HepG2 (cell line): Measurements from ENCODE around the gene TRMT1. TPM values are rescaled to one million over a fixed set of nuclear protein-coding genes. Genes with fewer than 3 reads are reported as not detected.

Source experiments
- ATAC-seq: fragments of 200-7000 bp; cut with Tn5 transposase; 3 replicates; pipeline ENCODE4 v1.9.1; 2020; ENCODE audit warnings: mild to moderate bottlenecking, moderate library complexity
- BruUV-seq: library from RNA; stranded (reverse); fragments of 400-500 nt; replicated peaks from 2 replicates; lab custom pipeline; 2021; lab: Mats Ljungman, UMichigan
- CTCF ChIA-PET: fragments of 300-600 bp; formaldehyde crosslinking; extraction: SDS; loops from one replicate; lab custom pipeline; 2021; ENCODE audit warnings: low total read pairs, inconsistent platforms, low intra/inter-chr PET ratio; lab: Yijun Ruan, JAX
- POLR2A ChIA-PET: fragments of 350-600 bp; sonication (Branson Sonifier 250); formaldehyde crosslinking; loops from one replicate; lab custom pipeline; 2020; ENCODE audit warnings: antibody characterized with exemption, inconsistent platforms; lab: Yijun Ruan, JAX
- DNase-seq: peaks from one replicate; pipeline ENCODE4 v3.0.0-alpha.2; 2015; ENCODE audit warnings: low spot score
- FAIRE-seq: peaks from 3 replicates; lab custom pipeline; 2011; peaks lifted over from hg19 to GRCh38; lab: Jason Lieb, UNC
- H2AFZ ChIP-seq: one replicate; pipeline ENCODE4 v1.6.1; 2011; ENCODE audit warnings: low read length, inconsistent platforms
- H3K27ac ChIP-seq: fragments of 300-600 bp; 3 replicates; pipeline ENCODE4 v1.8.0; 2011; ENCODE audit warnings: mixed run types, mild to moderate bottlenecking, mixed read lengths, low read length, inconsistent platforms; ENCODE audit not compliant: insufficient read depth; ENCODE audit errors: extremely low read length
- H3K27me3 ChIP-seq, 2 experiments: fragments of 200-600 bp in 1 of 2; 2 replicates in 1 of 2; 3 replicates in 1 of 2; pipeline versions ENCODE4 v1.6.0 to v1.8.0; 2011; ENCODE audit warnings: low read length in 2 of 2, mild to moderate bottlenecking in 2 of 2, moderate library complexity in 2 of 2, inconsistent platforms in 1 of 2; ENCODE audit not compliant: insufficient read depth in 2 of 2, control insufficient read depth in 1 of 2
- H3K36me3 ChIP-seq, 2 experiments: fragments of 200-600 bp in 1 of 2; replicated peaks in 1 of 2; 2 replicates in 1 of 2; 3 replicates in 1 of 2; pipeline versions ENCODE4 v1.5.1 to v1.8.0; 2011; ENCODE audit warnings: low read length in 2 of 2, inconsistent platforms in 1 of 2; ENCODE audit not compliant: insufficient read depth in 2 of 2, control insufficient read depth in 1 of 2
- H3K4me1 ChIP-seq: 2 replicates; pipeline ENCODE4 v1.5.1; 2012; ENCODE audit warnings: low read length, inconsistent platforms; ENCODE audit not compliant: insufficient read depth
- H3K4me2 ChIP-seq: 2 replicates; pipeline ENCODE4 v1.6.0; 2011; ENCODE audit warnings: low read depth, low read length, inconsistent platforms
- H3K4me3 ChIP-seq, 3 experiments: fragments of 200-600 bp in 1 of 3; sonication (generic), shearing (Covaris generic) in 1 of 3; replicated peaks in 1 of 3; 2 replicates each; pipeline ENCODE4 v1.5.1; 2011 to 2016; ENCODE audit warnings: low read length in 3 of 3, inconsistent platforms in 2 of 3, low read depth in 2 of 3, mild to moderate bottlenecking in 2 of 3, control low read depth in 1 of 3, mixed read lengths in 1 of 3; ENCODE audit not compliant: insufficient read depth in 1 of 3
- H3K79me2 ChIP-seq: one replicate; pipeline ENCODE4 v1.6.1; 2011; ENCODE audit warnings: low read length, inconsistent platforms; ENCODE audit not compliant: insufficient read depth
- H3K9ac ChIP-seq: 2 replicates; pipeline ENCODE4 v1.6.0; 2011; ENCODE audit warnings: mild to moderate bottlenecking, low read depth, low read length, inconsistent platforms; ENCODE audit not compliant: insufficient read depth
- H3K9me3 ChIP-seq: 2 replicates; pipeline ENCODE4 v1.5.1; 2012; ENCODE audit warnings: mild to moderate bottlenecking, low read length
- H4K20me1 ChIP-seq: 2 replicates; pipeline ENCODE4 v1.6.0; 2011; ENCODE audit warnings: inconsistent platforms, mild to moderate bottlenecking, low read length, moderate library complexity; ENCODE audit not compliant: insufficient read depth
- ATF7-NPFF ChIP-seq: sonication (generic); formaldehyde crosslinking; IDR thresholded peaks from 2 replicates; pipeline ENCODE4 v1.8.1; 2023; ENCODE audit warnings: mild to moderate bottlenecking, low read depth, missing genetic modification reagents, moderate library complexity
- CREM ChIP-seq, 2 experiments: sonication (generic) in 1 of 2; formaldehyde crosslinking in 1 of 2; IDR thresholded peaks; 2 replicates each; pipeline versions ENCODE4 v1.4.0 to v1.6.1; 2016 to 2020; ENCODE audit warnings: antibody characterized with exemption in 1 of 2, mild to moderate bottlenecking in 1 of 2, missing genetic modification reagents in 1 of 2
- DMAP1 ChIP-seq: IDR thresholded peaks from 2 replicates; pipeline ENCODE4 v1.6.1; 2016
- SP4 ChIP-seq: sonication (generic); formaldehyde crosslinking; IDR thresholded peaks from 2 replicates; pipeline ENCODE4 v1.8.1; 2023; ENCODE audit warnings: mild to moderate bottlenecking, missing genetic modification reagents
- ZFP82 ChIP-seq: sonication (generic); formaldehyde crosslinking; IDR thresholded peaks from 2 replicates; pipeline ENCODE4 v1.5.1; 2020; ENCODE audit warnings: mild to moderate bottlenecking, missing genetic modification reagents, borderline replicate concordance
- ZNF577 ChIP-seq: sonication (generic); formaldehyde crosslinking; IDR thresholded peaks from 2 replicates; pipeline ENCODE4 v1.4.0; 2020; ENCODE audit warnings: mild to moderate bottlenecking, low read depth, missing genetic modification reagents, borderline replicate concordance
- WGBS: methylation state at CpG from one replicate; pipeline ENCODE4 v1.1.6; 2017; ENCODE audit warnings: low lambda C conversion rate; 5-methylcytosine and 5-hydroxymethylcytosine counted together
- in situ Hi-C: cut with HindIII; loops from 2 replicates; pipeline ENCODE4 v1.10.0; 2017; ENCODE audit warnings: low pct_unique_long_range_greater_than_20kb; ENCODE audit not compliant: extremely low pct_ligation_motif_present
- intact Hi-C: fragments of 100-400 bp; cut with micrococcal nuclease; formaldehyde crosslinking; loops from one replicate; pipeline ENCODE4 v1.10.0; 2022; ENCODE audit not compliant: unreplicated experiment
- polyA plus RNA-seq, 8 experiments: library from polyadenylated mRNA; depleted of rRNA in 3 of 8; stranded (reverse) in 7 of 8; unstranded in 1 of 8; fragments of >200 nt; fragmentation: Illumina TruSeq in 4 of 8; extraction: Trizol in 4 of 8; gene quantifications; 2 replicates each; pipeline versions ENCODE4 v1.2.1 to v1.2.3, GENCODE V29; 2011 to 2016; ENCODE audit warnings: low read depth in 4 of 8, missing spikeins in 1 of 8, mixed read lengths in 1 of 8; ENCODE audit not compliant: insufficient read depth in 1 of 8
- total RNA-seq, 5 experiments: library from RNA; depleted of rRNA; stranded (reverse); fragments of >200 nt; fragmentation: Illumina TruSeq; extraction: Trizol; gene quantifications; 2 replicates each; pipeline ENCODE4 v1.2.3, GENCODE V29; 2016; ENCODE audit warnings: low read depth in 1 of 5
- TF ChIP-seq, protein P1 (sequence below): sonication (generic); formaldehyde crosslinking; IDR thresholded peaks from 2 replicates; pipeline ENCODE4 v1.4.0; 2020; ENCODE audit warnings: missing genetic modification reagents, borderline replicate concordance
- TF ChIP-seq, protein P2 (sequence below): IDR thresholded peaks from 2 replicates; pipeline ENCODE4 v1.6.1; 2016; ENCODE audit warnings: missing compliant biosample characterization, missing genetic modification reagents, borderline replicate concordance

The TRMT1 gene
- total and polyA plus RNA-seq, 2 of the 13 experiments (the other 11 are each of a cell fraction or from before 2014, with no cell fraction given) = 35.5 to 44.1 TPM

DNA sequence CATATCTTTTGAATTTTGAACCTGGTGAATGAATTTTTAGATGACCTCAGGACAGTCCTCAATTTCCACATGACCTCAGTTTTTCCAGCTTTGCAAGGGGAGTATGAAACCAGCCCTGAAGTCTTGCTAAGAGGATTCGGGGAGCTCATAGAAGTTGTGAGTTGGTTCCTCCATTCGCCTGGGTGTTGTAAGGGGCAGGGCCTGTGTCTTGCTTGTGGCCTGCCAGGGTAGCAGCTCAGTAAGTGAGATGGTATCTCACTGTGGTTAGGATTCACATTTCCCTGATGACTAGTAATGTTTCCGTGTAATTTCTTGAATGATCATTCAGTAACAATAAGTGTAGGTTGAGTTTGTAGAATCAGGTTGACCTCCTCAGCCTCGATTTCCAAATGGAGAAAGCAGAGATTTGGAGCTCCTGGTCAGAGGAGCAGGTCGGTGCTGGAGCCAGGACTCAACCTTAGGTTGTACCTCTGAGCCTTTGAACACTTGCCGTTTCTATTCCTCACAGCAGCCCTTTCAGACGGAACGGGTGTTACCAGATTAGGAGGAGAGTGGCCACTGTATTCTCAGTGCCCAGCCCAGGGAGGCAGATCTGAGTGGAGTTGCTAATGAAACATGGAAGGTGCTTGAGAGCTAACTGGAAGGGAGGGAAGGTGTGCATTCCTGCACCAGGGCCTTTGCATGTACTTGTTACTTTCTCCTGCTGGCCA, 16.1 kb upstream of the TRMT1 start:
- FAIRE-seq (no peak), DNase-seq (no peak), ATAC-seq (no peak)
- no peak overlapping the region for H3K9ac ChIP-seq
- no peak overlapping the region for H2AFZ ChIP-seq
- H4K20me1 ChIP-seq = peaks cover 4% of the 10 kb centered on the region
- POLR2A ChIA-PET = interaction anchor here (0.7 to 1.6 kb wide), 2 partner anchors 15 to 18 kb away, joined by 3 to 6 read pairs; partner anchors contain the start of genes IER2, NACC1 and STX10
- 96% methylated on average over 7 of the region's 8 CpGs for WGBS
- no TSS peak for BruUV-seq
- TF ChIP-seq, protein P1, sequence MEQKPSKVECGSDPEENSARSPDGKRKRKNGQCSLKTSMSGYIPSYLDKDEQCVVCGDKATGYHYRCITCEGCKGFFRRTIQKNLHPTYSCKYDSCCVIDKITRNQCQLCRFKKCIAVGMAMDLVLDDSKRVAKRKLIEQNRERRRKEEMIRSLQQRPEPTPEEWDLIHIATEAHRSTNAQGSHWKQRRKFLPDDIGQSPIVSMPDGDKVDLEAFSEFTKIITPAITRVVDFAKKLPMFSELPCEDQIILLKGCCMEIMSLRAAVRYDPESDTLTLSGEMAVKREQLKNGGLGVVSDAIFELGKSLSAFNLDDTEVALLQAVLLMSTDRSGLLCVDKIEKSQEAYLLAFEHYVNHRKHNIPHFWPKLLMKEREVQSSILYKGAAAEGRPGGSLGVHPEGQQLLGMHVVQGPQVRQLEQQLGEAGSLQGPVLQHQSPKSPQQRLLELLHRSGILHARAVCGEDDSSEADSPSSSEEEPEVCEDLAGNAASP (CRISPR knock-in tag) = no peak
- no peak for TF ChIP-seq DMAP1 (CRISPR knock-in tag)
- TF ChIP-seq SP4 (CRISPR knock-in tag) = no peak
- no peak for TF ChIP-seq ZFP82
- TF ChIP-seq ATF7-NPFF (CRISPR knock-in tag) = no peak
- no peak for TF ChIP-seq ZNF577 (CRISPR knock-in tag)
- no peak for TF ChIP-seq CREM (IDR thresholded peaks at IDR 0.05)
- no peak for TF ChIP-seq CREM (CRISPR knock-in tag; IDR thresholded peaks at IDR 0.05)
- TF ChIP-seq, protein P2, sequence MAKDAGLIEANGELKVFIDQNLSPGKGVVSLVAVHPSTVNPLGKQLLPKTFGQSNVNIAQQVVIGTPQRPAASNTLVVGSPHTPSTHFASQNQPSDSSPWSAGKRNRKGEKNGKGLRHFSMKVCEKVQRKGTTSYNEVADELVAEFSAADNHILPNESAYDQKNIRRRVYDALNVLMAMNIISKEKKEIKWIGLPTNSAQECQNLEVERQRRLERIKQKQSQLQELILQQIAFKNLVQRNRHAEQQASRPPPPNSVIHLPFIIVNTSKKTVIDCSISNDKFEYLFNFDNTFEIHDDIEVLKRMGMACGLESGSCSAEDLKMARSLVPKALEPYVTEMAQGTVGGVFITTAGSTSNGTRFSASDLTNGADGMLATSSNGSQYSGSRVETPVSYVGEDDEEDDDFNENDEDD (CRISPR knock-in tag) = no peak
- in situ Hi-C loops = no loop called here
- CTCF ChIA-PET = no interaction called here
- peaks cover 34% of the 10 kb centered on the region for H3K4me1 ChIP-seq
- intact Hi-C loops = no loop called here
- no peaks in the 10 kb centered on the region for H3K27me3 ChIP-seq
- no peak overlapping the region for H3K27ac ChIP-seq
- H3K36me3 ChIP-seq = peaks cover 19 to 54% of the 10 kb centered on the region in 2 experiments; a peak in 4 of 5 replicates
- H3K4me2 ChIP-seq = no peak overlapping the region
- peaks cover 53% of the 10 kb centered on the region for H3K79me2 ChIP-seq
- no peak overlapping the region for H3K4me3 ChIP-seq
- no peaks in the 10 kb centered on the region for H3K9me3 ChIP-seq
